Measurements from ENCODE around the gene OR1J4. TPM values are rescaled to one million over a fixed set of nuclear protein-coding genes. Genes with fewer than 3 reads are reported as not detected.

OR1J4 gene
- polyA plus RNA-seq, 1 of the 3 experiments (the other 2 are of a cell fraction): 0.07 TPM

GRCh38 chr9:122477346-122477745 lies 41.6 kb upstream of the OR1J4 start:
- Histone ChIP-seq H3K4me2 (no peak overlapping the region), H3K9me2 (no peaks in the 10 kb centered on the region), H3K4me1 (ENCODE audit: control insufficient read depth in 1 of 2, insufficient read depth in 2 of 2, low read depth in 1 of 2, low read length in 1 of 2) (no peaks in the 10 kb centered on the region), H3K9me3 (no peaks in the 10 kb centered on the region), H3K27ac (ENCODE audit: low read depth in 2 of 2, low read length in 1 of 2) (no peak overlapping the region), H2AFZ (ENCODE audit: low read depth) (no peak overlapping the region), H3K4me3 (ENCODE audit: low read depth in 2 of 2, low read length in 1 of 2) (no peak overlapping the region), H4K20me1 (ENCODE audit: insufficient read depth) (no peaks in the 10 kb centered on the region), H3K79me2 (ENCODE audit: insufficient read depth) (no peaks in the 10 kb centered on the region), H3K27me3 (ENCODE audit: insufficient read depth) (no peaks in the 10 kb centered on the region), H3F3A (replicated peaks; ENCODE audit: insufficient read depth) (no peaks in the 10 kb centered on the region), H3K36me3 (replicated peaks in 1 of 2; ENCODE audit: control insufficient read depth in 1 of 2, insufficient read depth in 2 of 2, low read length in 1 of 2) (no peaks in the 10 kb centered on the region), H3K9ac (no peak overlapping the region)
- POLR2A ChIA-PET: no interaction called here
- CTCF ChIA-PET: interaction anchor here (1.4 to 4.8 kb wide), 2 partner anchors 13 to 21 kb away, joined by 3 to 32 read pairs; no protein-coding TSS in a partner anchor
- no peak for TF ChIP-seq YY1 (IDR thresholded peaks at IDR 0.05; ENCODE audit: low read depth)
- no peak for TF ChIP-seq GABPA (IDR thresholded peaks at IDR 0.05; ENCODE audit: low read depth)
- TF ChIP-seq CTCF (IDR thresholded peaks at IDR 0.05): no peak
- WGBS (ENCODE audit: low lambda C conversion rate): 57% methylated on average over 3 of the region's 3 CpGs
- no peak for DNase-seq

GRCh38 chr9:122477826-122478225 lies 41.1 kb upstream of the OR1J4 start, which contains the start of gene OR1J1:
TSS of gene OR1J1 (minus strand) at chr9:122477926. CDS start at chr9:122477926, 0 bp downstream.
- no peaks in the 10 kb centered on the region for H3K36me3 ChIP-seq (replicated peaks in 1 of 2; ENCODE audit: control insufficient read depth in 1 of 2, insufficient read depth in 2 of 2, low read length in 1 of 2)
- WGBS (ENCODE audit: low lambda C conversion rate): 72% methylated on average over 6 of the region's 6 CpGs
- no peak within 1 kb of the TSS for H3K9ac ChIP-seq
- no peaks in the 10 kb centered on the region for H3F3A ChIP-seq (replicated peaks; ENCODE audit: insufficient read depth)
- ChIA-PET POLR2A (no interaction called here), CTCF (interaction anchor here (1.4 to 4.8 kb wide), 2 partner anchors 13 to 21 kb away, joined by 3 to 32 read pairs; no protein-coding TSS in a partner anchor)
- H3K9me2 ChIP-seq: no peaks in the 10 kb centered on the region
- H3K4me2 ChIP-seq: no peak within 1 kb of the TSS
- H3K79me2 ChIP-seq (ENCODE audit: insufficient read depth): no peaks in the 10 kb centered on the region
- no peak within 1 kb of the TSS for H2AFZ ChIP-seq (ENCODE audit: low read depth)
- no peaks in the 10 kb centered on the region for H4K20me1 ChIP-seq (ENCODE audit: insufficient read depth)
- no peak within 1 kb of the TSS for H3K4me3 ChIP-seq (ENCODE audit: low read depth in 2 of 2, low read length in 1 of 2)
- H3K27ac ChIP-seq (ENCODE audit: low read depth in 2 of 2, low read length in 1 of 2): no peak within 1 kb of the TSS
- DNase-seq: no peak
- H3K9me3 ChIP-seq: no peaks in the 10 kb centered on the region
- H3K4me1 ChIP-seq (ENCODE audit: control insufficient read depth in 1 of 2, insufficient read depth in 2 of 2, low read depth in 1 of 2, low read length in 1 of 2): no peaks in the 10 kb centered on the region
- H3K27me3 ChIP-seq (ENCODE audit: insufficient read depth): no peaks in the 10 kb centered on the region
- TF ChIP-seq RAD21 (IDR thresholded peaks at IDR 0.05; ENCODE audit: low read length): no peak
- no peak for TF ChIP-seq CTCF (IDR thresholded peaks at IDR 0.05)
- TF ChIP-seq REST (IDR thresholded peaks at IDR 0.05; ENCODE audit: low read depth, low read length): no peak
- no peak for TF ChIP-seq GATA2 (CRISPR knock-in tag; IDR thresholded peaks at IDR 0.05)
- no peak for TF ChIP-seq MEF2A (IDR thresholded peaks at IDR 0.05; ENCODE audit: borderline replicate concordance, low read depth)
- no peak for TF ChIP-seq PBX3 (IDR thresholded peaks at IDR 0.05)
- TF ChIP-seq RXRA (IDR thresholded peaks at IDR 0.05; ENCODE audit: borderline replicate concordance, low read depth): no peak
- no peak for TF ChIP-seq SIN3A (IDR thresholded peaks at IDR 0.05; ENCODE audit: borderline replicate concordance, low read depth, low read length)
- no peak for TF ChIP-seq NFIC (IDR thresholded peaks at IDR 0.05; ENCODE audit: borderline replicate concordance)
- TF ChIP-seq RFX5 (IDR thresholded peaks at IDR 0.05; ENCODE audit: low read length): no peak
- no peak for TF ChIP-seq JUND (IDR thresholded peaks at IDR 0.05)
- TF ChIP-seq MAX (IDR thresholded peaks at IDR 0.05; ENCODE audit: low read depth): no peak
- TF ChIP-seq NRF1 (IDR thresholded peaks at IDR 0.05; ENCODE audit: low read depth, low read length): no peak
- TF ChIP-seq ELF1 (IDR thresholded peaks at IDR 0.05): no peak
- no peak for TF ChIP-seq RCOR1 (IDR thresholded peaks at IDR 0.05; ENCODE audit: low read length)
- TF ChIP-seq CHD2 (IDR thresholded peaks at IDR 0.05; ENCODE audit: low read length, partially characterized antibody): no peak
- TF ChIP-seq SMC3 (IDR thresholded peaks at IDR 0.05; ENCODE audit: low read depth, low read length): no peak
- no peak for TF ChIP-seq USF2 (IDR thresholded peaks at IDR 0.05; ENCODE audit: borderline replicate concordance, low read depth, low read length)

All from SK-N-SH (cell line).